Psoas muscle (tissue), 8 donors: ENCODE results near the gene MT1G. TPM values are rescaled to one million over a fixed set of nuclear protein-coding genes. Genes with fewer than 3 reads are reported as not detected.

Experiments
- ATAC-seq, 4 donors: fragments of 200-7000 bp; cut with Tn5 transposase; one replicate each; pipeline ENCODE4 v1.9.1; 2020; ENCODE audit warnings: moderate library complexity in 3 of 4, mild to moderate bottlenecking in 2 of 4
- DNase-seq, 2 donors: peaks; one replicate each; pipeline ENCODE4 v3.0.0-alpha.2; 2020
- H3K27ac ChIP-seq: fragments of 200-600 bp; one replicate; pipeline ENCODE4 v1.8.0; 2022
- H3K27me3 ChIP-seq, 3 donors: fragments of 200-600 bp in 1 of 3; one replicate each; pipeline versions ENCODE4 v1.6.1 to v1.8.0; 2013 to 2022; ENCODE audit warnings: low read length in 2 of 3, mild to moderate bottlenecking in 2 of 3, moderate library complexity in 1 of 3; ENCODE audit not compliant: insufficient read depth in 3 of 3
- H3K36me3 ChIP-seq, 2 donors: fragments of 200-600 bp in 1 of 2; one replicate each; pipeline versions ENCODE4 v1.6.1 to v1.8.0; 2013 to 2022; ENCODE audit warnings: low read depth in 1 of 2, mild to moderate bottlenecking in 1 of 2, moderate library complexity in 1 of 2; ENCODE audit not compliant: insufficient read depth in 1 of 2
- H3K4me1 ChIP-seq: fragments of 200-600 bp; one replicate; pipeline ENCODE4 v1.8.0; 2022
- H3K4me3 ChIP-seq: fragments of 200-600 bp; one replicate; pipeline ENCODE4 v1.8.0; 2022; ENCODE audit warnings: mild to moderate bottlenecking
- H3K9me3 ChIP-seq: fragments of 200-600 bp; one replicate; pipeline ENCODE4 v1.8.0; 2022
- WGBS, 3 donors: extraction: QIAGEN DNeasy Blood & Tissue Kit; methylation state at CpG; one replicate each; pipeline versions ENCODE4 v1.1.6 to v1.1.7; 2013; 5-methylcytosine and 5-hydroxymethylcytosine counted together
- intact Hi-C, 2 donors: fragments of 100-400 bp; cut with DNase I; formaldehyde crosslinking; loops; one replicate each; pipeline versions ENCODE4 v1.11.0 to v1.14.2; 2022
- polyA plus RNA-seq, 3 donors: library from polyadenylated mRNA; stranded (reverse); fragments of 200-250 nt; gene quantifications; one replicate each; pipeline ENCODE4 v1.2.3, GENCODE V29; 2013
- total RNA-seq, 4 donors: library from RNA; stranded (reverse); fragmentation: NEBNext Ultra II Directional in 2 of 4; extraction: Animal tissue kit (Norgen Biotek cat#: 25700) in 2 of 4; gene quantifications; one replicate each; pipeline versions ENCODE4 v1.2.1 to v1.2.4, GENCODE V29; 2021 to 2023
- TF ChIP-seq, protein P1 (sequence below): fragments of 200-600 bp; IDR thresholded peaks from one replicate; pipeline ENCODE4 v1.8.0; 2022; ENCODE audit warnings: antibody characterized with exemption
- donor health status: healthy with polysubstance abuse.
- donor health status: DM: no; HTN: no; CAD: no; lungs with moderate emphysema.
- donor health status: Bipolar disorder and iron deficiency.
- donor health status: healthy.
- donor health status: DM: yes; HTN: yes; CAD: no.
- donor health status: DM: no; HTN: no; CAD: no.
- donor health status: DM: no; HTN: no; CAD: no.
- donor health status: DM: yes; HTN: yes; CAD: no.

The MT1G gene
- total and polyA plus RNA-seq, 7 donors = 1.0 to 24.1 (median 6.8) TPM

DNA sequence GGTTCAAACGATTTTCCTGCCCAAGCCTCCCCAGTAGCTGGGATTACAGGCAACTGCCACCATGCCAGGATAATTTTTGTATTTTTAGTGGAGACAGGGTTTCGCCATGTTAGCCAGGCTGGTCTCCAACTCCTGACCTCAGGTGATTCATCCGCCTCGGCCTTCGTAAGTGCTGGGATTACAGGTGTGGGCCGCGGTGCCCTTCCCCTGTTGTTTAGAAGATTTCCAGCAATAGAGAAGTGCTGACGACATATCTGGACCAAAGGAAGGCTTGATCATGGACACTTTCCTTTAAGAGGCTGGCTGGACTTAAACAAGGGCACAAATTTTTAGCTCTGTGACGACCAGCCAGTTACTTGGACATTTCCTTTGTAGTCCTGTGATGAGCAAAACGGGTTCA lies 36.7 kb downstream of the MT1G start:
- 88 to 94% (median 91%) methylated on average over 10 of the region's 10 CpGs for WGBS, 3 donors
- H3K9me3 ChIP-seq = no peaks in the 10 kb centered on the region
- no peak overlapping the region for H3K27ac ChIP-seq
- ATAC-seq (no peak), DNase-seq (no peak)
- intact Hi-C loops = loop anchor here in 1 of 2 donors (5.0 kb wide), 1 partner anchor 41 kb away; no protein-coding TSS in a partner anchor
- H3K36me3 ChIP-seq = no peaks in the 10 kb centered on the region
- no peak overlapping the region for H3K4me3 ChIP-seq
- H3K4me1 ChIP-seq = peaks cover 22% of the 10 kb centered on the region
- TF ChIP-seq, protein P1, sequence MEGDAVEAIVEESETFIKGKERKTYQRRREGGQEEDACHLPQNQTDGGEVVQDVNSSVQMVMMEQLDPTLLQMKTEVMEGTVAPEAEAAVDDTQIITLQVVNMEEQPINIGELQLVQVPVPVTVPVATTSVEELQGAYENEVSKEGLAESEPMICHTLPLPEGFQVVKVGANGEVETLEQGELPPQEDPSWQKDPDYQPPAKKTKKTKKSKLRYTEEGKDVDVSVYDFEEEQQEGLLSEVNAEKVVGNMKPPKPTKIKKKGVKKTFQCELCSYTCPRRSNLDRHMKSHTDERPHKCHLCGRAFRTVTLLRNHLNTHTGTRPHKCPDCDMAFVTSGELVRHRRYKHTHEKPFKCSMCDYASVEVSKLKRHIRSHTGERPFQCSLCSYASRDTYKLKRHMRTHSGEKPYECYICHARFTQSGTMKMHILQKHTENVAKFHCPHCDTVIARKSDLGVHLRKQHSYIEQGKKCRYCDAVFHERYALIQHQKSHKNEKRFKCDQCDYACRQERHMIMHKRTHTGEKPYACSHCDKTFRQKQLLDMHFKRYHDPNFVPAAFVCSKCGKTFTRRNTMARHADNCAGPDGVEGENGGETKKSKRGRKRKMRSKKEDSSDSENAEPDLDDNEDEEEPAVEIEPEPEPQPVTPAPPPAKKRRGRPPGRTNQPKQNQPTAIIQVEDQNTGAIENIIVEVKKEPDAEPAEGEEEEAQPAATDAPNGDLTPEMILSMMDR = no peak
- H3K27me3 ChIP-seq = peaks cover 0 to 2% (median 0%) of the 10 kb centered on the region in 3 donors

DNA sequence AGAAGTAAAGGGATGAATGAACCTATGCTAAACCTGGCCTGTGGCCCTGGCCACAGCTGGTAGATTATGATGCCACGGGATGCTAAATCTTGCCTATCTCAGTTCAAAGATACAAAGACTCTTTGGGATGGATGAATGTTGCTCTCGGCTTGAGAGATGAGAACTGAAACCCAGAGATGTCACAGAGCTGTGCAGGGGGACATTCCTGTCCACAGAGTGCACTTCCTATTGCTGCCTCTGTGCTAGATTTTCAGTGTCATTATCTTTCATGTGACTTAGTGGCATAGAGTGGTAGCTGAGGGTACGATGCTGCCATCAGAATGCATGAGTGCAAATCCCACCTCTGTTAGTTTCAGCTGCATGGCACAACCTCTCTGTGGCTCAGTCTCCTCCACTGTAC lies 37.7 kb downstream of the MT1G start:
- no peak overlapping the region for H3K4me3 ChIP-seq
- H3K36me3 ChIP-seq = no peaks in the 10 kb centered on the region
- TF ChIP-seq, protein P1 = no peak
- H3K4me1 ChIP-seq = peaks cover 29% of the 10 kb centered on the region
- no peak overlapping the region for H3K27ac ChIP-seq
- no peaks in the 10 kb centered on the region for H3K9me3 ChIP-seq
- ATAC-seq (no peak), DNase-seq (no peak)
- WGBS, 3 donors = 70 to 74% (median 74%) methylated on average over 3 of the region's 3 CpGs
- H3K27me3 ChIP-seq = no peaks in the 10 kb centered on the region
- intact Hi-C loops = loop anchor here in 1 of 2 donors (5.0 kb wide), 1 partner anchor 42 kb away; no protein-coding TSS in a partner anchor

DNA sequence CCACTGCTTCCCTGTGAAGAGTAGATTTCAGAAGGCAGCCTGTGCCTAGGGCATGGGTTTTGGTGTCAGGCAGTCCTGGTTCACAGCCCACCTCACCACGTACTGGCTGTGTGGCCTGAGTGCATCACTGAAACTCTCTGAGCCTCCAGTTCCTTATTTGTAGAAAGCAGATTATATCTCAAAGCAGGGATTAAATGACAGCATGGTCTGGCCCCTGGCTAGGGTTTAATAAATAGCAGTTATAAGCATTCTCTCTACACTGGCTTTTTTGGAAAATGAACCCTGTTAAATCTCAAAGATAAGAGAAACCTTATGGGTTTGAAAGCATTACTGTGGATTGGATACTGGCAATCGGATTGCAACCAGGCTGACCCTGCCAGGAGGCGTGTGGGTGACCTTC lies 38.3 kb downstream of the MT1G start:
- WGBS, 3 donors = 50 to 69% (median 57%) methylated on average over 3 of the region's 3 CpGs
- Histone ChIP-seq H3K4me1 (peaks cover 32% of the 10 kb centered on the region), H3K9me3 (no peaks in the 10 kb centered on the region), H3K36me3 (no peaks in the 10 kb centered on the region), H3K4me3 (no peak overlapping the region), H3K27me3 (no peaks in the 10 kb centered on the region), H3K27ac (peak overlapping the region; percentile 97)
- intact Hi-C loops = loop anchor here in 1 of 2 donors (2.0 kb wide), 1 partner anchor 49 kb away; no protein-coding TSS in a partner anchor
- ATAC-seq = no peak
- DNase-seq = no peak
- TF ChIP-seq, protein P1 = no peak

DNA sequence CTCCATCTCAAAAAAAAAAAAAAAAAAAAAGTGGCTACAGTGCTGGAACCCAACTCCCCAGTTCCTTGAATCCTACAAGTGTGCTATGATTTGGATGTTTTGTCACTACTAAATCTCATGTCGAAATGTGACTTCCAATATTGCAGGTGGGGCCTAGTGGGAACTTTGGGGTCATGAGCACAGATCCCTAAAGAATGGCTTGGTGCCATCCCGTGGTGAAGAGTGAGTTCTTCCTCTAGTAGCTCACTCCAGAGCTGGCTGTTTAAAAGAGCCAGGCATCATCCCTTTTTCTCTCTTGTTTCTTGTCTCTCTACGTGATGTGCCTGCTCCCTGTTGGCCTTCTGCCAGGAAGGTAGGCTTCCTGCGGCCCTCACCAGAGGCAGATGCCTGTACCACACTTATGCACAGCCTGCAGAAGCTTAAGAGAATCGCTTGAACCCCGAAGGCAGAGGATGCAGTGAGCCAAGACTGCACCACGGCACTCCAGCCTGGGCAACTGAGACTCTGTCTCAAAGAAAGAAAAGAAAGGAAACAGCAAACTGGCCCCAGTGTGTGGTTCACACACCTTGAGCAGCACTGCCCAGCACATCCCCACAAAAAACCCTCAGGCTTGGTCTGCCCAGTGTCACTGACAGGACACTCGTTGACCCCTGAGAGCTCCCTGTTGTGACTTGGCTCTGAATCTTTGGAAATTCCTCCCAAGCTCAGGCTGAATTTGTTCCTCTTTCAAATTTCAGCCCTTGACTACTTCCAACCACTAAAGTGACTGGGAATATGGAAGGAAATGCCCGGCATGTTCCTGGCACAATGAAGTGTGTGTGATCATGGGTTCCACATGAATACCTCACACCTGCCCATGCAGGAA lies 39.1 kb downstream of the MT1G start:
- TF ChIP-seq, protein P1 = no peak
- WGBS, 3 donors = 49 to 62% (median 52%) methylated on average over 9 of the region's 9 CpGs
- no peak for DNase-seq
- Histone ChIP-seq H3K9me3 (no peaks in the 10 kb centered on the region), H3K4me1 (peaks cover 33% of the 10 kb centered on the region), H3K36me3 (no peaks in the 10 kb centered on the region), H3K27me3 (no peaks in the 10 kb centered on the region), H3K27ac (peak overlapping the region; percentile 97), H3K4me3 (no peak overlapping the region)
- intact Hi-C loops = loop anchor here in 1 of 2 donors (2.0 kb wide), 1 partner anchor 50 kb away; no protein-coding TSS in a partner anchor
- no peak for ATAC-seq
